Measurements from ENCODE around the gene CTNNA2. TPM values are rescaled to one million over a fixed set of nuclear protein-coding genes. Genes with fewer than 3 reads are reported as not detected.

CTNNA2 gene
- polyA plus RNA-seq, 1 of the 3 experiments (the other 2 are of a cell fraction): 0.30 TPM

DNA sequence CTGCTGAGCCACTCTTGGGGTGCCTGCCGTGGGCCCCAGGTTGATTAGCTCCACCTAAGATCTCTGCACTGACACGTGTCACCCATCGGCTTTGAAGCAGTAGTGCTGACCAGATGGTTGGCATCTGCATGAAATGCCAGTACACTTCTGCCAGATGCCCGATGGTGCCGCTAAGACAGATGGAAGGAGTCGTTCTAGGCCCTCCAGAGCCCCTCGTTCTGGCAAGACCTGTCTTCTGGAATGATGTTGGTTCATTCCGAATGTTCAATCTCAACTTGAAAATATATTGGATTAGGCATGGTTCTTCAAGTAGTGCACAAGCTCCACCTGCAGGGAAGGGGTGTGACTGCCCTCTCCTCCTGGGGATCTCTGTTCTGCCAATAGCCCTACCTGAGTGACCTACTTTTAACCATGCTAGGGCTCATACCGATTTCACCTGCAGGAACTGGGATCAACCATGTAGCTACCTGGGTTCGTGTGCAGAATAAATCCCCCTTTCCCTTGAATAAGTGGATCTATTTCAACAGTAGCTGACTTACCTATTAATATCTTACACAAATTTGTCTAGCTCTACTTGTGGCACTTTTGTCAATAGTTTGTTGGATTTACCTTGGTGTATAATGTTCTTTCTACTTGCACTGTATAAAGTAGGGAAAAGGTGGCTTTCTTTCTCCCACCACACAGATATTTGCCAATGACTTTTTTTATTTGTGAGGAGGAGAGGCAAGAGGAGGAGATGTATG is 342.6 kb downstream of the CTNNA2 start (continued):
- TF ChIP-seq TEAD4 (IDR thresholded peaks at IDR 0.05; ENCODE audit: borderline replicate concordance, insufficient read depth): no peak
- TF ChIP-seq SIN3A (IDR thresholded peaks at IDR 0.05; ENCODE audit: borderline replicate concordance, low read depth, low read length): no peak
- TF ChIP-seq FOSL2 (IDR thresholded peaks at IDR 0.05; ENCODE audit: borderline replicate concordance, low read depth): no peak
- no peak for TF ChIP-seq RFX5 (IDR thresholded peaks at IDR 0.05; ENCODE audit: low read length)
- peak; percentile 38 for TF ChIP-seq CTCF (IDR thresholded peaks at IDR 0.05)
- no peak for TF ChIP-seq NRF1 (IDR thresholded peaks at IDR 0.05; ENCODE audit: low read depth, low read length)
- no peak for TF ChIP-seq CHD2 (IDR thresholded peaks at IDR 0.05; ENCODE audit: low read length, partially characterized antibody)
- no peak for TF ChIP-seq RXRA (IDR thresholded peaks at IDR 0.05; ENCODE audit: borderline replicate concordance, low read depth)
- no peak for TF ChIP-seq ELF1 (IDR thresholded peaks at IDR 0.05)
- TF ChIP-seq FOXJ3 (CRISPR knock-in tag; IDR thresholded peaks at IDR 0.05): no peak
- TF ChIP-seq FOXM1 (IDR thresholded peaks at IDR 0.05; ENCODE audit: low read depth): no peak
- no peak for TF ChIP-seq GABPA (IDR thresholded peaks at IDR 0.05; ENCODE audit: low read depth)
- TF ChIP-seq USF2 (IDR thresholded peaks at IDR 0.05; ENCODE audit: borderline replicate concordance, low read depth, low read length): no peak
- TF ChIP-seq, protein P1, sequence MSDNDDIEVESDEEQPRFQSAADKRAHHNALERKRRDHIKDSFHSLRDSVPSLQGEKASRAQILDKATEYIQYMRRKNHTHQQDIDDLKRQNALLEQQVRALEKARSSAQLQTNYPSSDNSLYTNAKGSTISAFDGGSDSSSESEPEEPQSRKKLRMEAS (IDR thresholded peaks at IDR 0.05; ENCODE audit: low read depth): no peak
- no peak for TF ChIP-seq YY1 (IDR thresholded peaks at IDR 0.05; ENCODE audit: low read depth)

- Histone ChIP-seq H3K9me2 (no peaks in the 10 kb centered on the region), H3K4me2 (no peak overlapping the region), H3K36me3 (replicated peaks in 1 of 2; ENCODE audit: control insufficient read depth in 1 of 2, insufficient read depth in 2 of 2, low read length in 1 of 2) (no peaks in the 10 kb centered on the region), H3K4me3 (ENCODE audit: low read depth in 2 of 2, low read length in 1 of 2) (no peak overlapping the region), H3K9ac (no peak overlapping the region), H4K20me1 (ENCODE audit: insufficient read depth) (no peaks in the 10 kb centered on the region), H3K4me1 (ENCODE audit: control insufficient read depth in 1 of 2, insufficient read depth in 2 of 2, low read depth in 1 of 2, low read length in 1 of 2) (peaks cover 0 to 8% of the 10 kb centered on the region in 2 experiments; a peak in 2 of 4 replicates), H3K27me3 (ENCODE audit: insufficient read depth) (no peaks in the 10 kb centered on the region), H3K79me2 (ENCODE audit: insufficient read depth) (no peaks in the 10 kb centered on the region), H3K9me3 (no peaks in the 10 kb centered on the region), H3F3A (replicated peaks; ENCODE audit: insufficient read depth) (no peaks in the 10 kb centered on the region), H2AFZ (ENCODE audit: low read depth) (no peak overlapping the region), H3K27ac (ENCODE audit: low read depth in 2 of 2, low read length in 1 of 2) (no peak overlapping the region)
- POLR2A ChIA-PET: no interaction called here
- WGBS (ENCODE audit: low lambda C conversion rate): 54% methylated on average over 9 of the region's 17 CpGs
- DNase-seq: no peak
- CTCF ChIA-PET: interaction anchor here (2.6 kb wide), 1 partner anchor 635 kb away, joined by 9 read pairs; no protein-coding TSS in a partner anchor
- TF ChIP-seq FOSL2 (IDR thresholded peaks at IDR 0.05; ENCODE audit: borderline replicate concordance, low read depth) (no peak), TCF12 (IDR thresholded peaks at IDR 0.05) (no peak), MXI1 (IDR thresholded peaks at IDR 0.05; ENCODE audit: low read depth, low read length) (no peak), CHD2 (IDR thresholded peaks at IDR 0.05; ENCODE audit: low read length, partially characterized antibody) (no peak), EZH2phosphoT487 (IDR thresholded peaks at IDR 0.05; ENCODE audit: borderline replicate concordance, low read depth) (no peak), JUND (IDR thresholded peaks at IDR 0.05) (no peak), REST (IDR thresholded peaks at IDR 0.05; ENCODE audit: low read depth, low read length) (no peak), FOXJ3 (CRISPR knock-in tag; IDR thresholded peaks at IDR 0.05) (no peak), EP300 (IDR thresholded peaks at IDR 0.05; ENCODE audit: borderline replicate concordance in 1 of 2, low read depth in 1 of 2, low read length in 1 of 2) (no peak), NFIC (IDR thresholded peaks at IDR 0.05; ENCODE audit: borderline replicate concordance) (no peak), TAF1 (IDR thresholded peaks at IDR 0.05; ENCODE audit: borderline replicate concordance, low read depth, low read length) (no peak), GATA2 (CRISPR knock-in tag; IDR thresholded peaks at IDR 0.05) (no peak)
- TF ChIP-seq, protein P2, sequence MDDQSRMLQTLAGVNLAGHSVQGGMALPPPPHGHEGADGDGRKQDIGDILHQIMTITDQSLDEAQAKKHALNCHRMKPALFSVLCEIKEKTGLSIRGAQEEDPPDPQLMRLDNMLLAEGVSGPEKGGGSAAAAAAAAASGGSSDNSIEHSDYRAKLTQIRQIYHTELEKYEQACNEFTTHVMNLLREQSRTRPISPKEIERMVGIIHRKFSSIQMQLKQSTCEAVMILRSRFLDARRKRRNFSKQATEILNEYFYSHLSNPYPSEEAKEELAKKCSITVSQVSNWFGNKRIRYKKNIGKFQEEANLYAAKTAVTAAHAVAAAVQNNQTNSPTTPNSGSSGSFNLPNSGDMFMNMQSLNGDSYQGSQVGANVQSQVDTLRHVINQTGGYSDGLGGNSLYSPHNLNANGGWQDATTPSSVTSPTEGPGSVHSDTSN (IDR thresholded peaks at IDR 0.05): no peak
Measured at GRCh38 chr2:79857888-79858287, 345.0 kb downstream of the CTNNA2 start.

All from SK-N-SH (cell line).